Bronchial epithelial cell (primary cell): Measurements from ENCODE around the gene PATL2. TPM values are rescaled to one million over a fixed set of nuclear protein-coding genes. Genes with fewer than 3 reads are reported as not detected.
"Not testable (repeated sequence)": the region's sequence is repeated elsewhere in the genome, so short reads cannot be mapped to it uniquely, and the experiment has no call there.

Source experiments
- DNase-seq: peaks from one replicate; pipeline ENCODE4 v3.0.0-alpha.2; 2010; ENCODE audit warnings: low read depth
- FAIRE-seq: peaks from 2 replicates; lab custom pipeline; 2011; peaks lifted over from hg19 to GRCh38; lab: Jason Lieb, UNC
- H3K27me3 ChIP-seq: 2 replicates; pipeline ENCODE4 v1.5.1; 2011; ENCODE audit warnings: low read length; ENCODE audit not compliant: control insufficient read depth, insufficient read depth
- H3K36me3 ChIP-seq: 2 replicates; pipeline ENCODE4 v1.5.1; 2011; ENCODE audit warnings: low read length; ENCODE audit not compliant: control insufficient read depth, insufficient read depth
- H3K4me3 ChIP-seq: 2 replicates; pipeline ENCODE4 v1.5.1; 2011; ENCODE audit warnings: mild to moderate bottlenecking, low read depth, low read length, control low read depth
- CTCF ChIP-seq: IDR thresholded peaks from 2 replicates; pipeline ENCODE4 v1.5.1; 2011; ENCODE audit warnings: mild to moderate bottlenecking, moderate library complexity, low read length, control low read depth, inconsistent platforms; ENCODE audit not compliant: insufficient read depth, severe bottlenecking
- total RNA-seq: library from RNA; depleted of rRNA; stranded (reverse); fragments of >200 nt; gene quantifications from 2 replicates; pipeline ENCODE4 v1.2.1, GENCODE V29; 2014

The PATL2 gene
- total RNA-seq = 0.13 TPM in 1 of 2 replicates, not detected in the other

DNA sequence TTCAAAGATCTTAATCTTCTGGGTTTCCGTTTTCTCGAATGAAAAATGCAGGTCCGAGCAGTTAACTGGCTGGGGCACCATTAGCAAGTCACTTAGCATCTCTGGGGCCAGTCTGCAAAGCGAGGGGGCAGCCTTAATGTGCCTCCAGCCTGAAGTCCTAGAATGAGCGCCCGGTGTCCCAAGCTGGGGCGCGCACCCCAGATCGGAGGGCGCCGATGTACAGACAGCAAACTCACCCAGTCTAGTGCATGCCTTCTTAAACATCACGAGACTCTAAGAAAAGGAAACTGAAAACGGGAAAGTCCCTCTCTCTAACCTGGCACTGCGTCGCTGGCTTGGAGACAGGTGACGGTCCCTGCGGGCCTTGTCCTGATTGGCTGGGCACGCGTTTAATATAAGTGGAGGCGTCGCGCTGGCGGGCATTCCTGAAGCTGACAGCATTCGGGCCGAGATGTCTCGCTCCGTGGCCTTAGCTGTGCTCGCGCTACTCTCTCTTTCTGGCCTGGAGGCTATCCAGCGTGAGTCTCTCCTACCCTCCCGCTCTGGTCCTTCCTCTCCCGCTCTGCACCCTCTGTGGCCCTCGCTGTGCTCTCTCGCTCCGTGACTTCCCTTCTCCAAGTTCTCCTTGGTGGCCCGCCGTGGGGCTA is at the start of gene PATL2, which contains the start of gene B2M:
TSS of gene PATL2 (minus strand) at position 228 of the 647 bp plus-strand sequence. CDS start 34,833 bp downstream, outside the sequence.
TSS of gene B2M (plus strand) at position 422 of the 647 bp plus-strand sequence. CDS start at position 452, 30 bp downstream.
- FAIRE-seq (no peak), DNase-seq (peak; percentile 91)
- Histone ChIP-seq H3K4me3 (peak within 1 kb of the TSS; percentile 87), H3K36me3 (peaks cover 7% of the 10 kb centered on the region), H3K27me3 (no peaks in the 10 kb centered on the region)
- no peak for TF ChIP-seq CTCF

DNA sequence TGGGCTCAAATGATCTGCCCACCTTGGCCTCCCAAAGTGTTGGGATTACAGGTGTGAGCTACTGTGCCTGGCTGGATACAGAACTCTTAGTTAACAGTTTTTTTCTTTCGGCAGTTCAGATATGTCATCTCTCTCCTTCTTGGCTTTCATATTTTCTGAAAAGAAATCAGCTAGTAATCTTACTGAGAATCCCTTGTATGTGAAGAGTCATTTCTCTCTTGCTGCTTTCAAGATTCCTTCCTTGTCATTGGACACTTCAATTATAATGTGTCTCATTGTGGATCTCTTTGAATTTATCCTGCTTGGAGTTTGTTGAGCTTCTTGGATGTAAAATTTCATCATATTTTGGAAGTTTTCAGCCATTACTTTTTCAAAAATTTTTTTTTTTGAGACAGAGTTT is 42.2 kb upstream of the PATL2 start:
- Histone ChIP-seq H3K4me3 (no peak overlapping the region), H3K27me3 (no peaks in the 10 kb centered on the region), H3K36me3 (no peaks in the 10 kb centered on the region)
- no peak for FAIRE-seq
- TF ChIP-seq CTCF = no peak
- no peak for DNase-seq

DNA sequence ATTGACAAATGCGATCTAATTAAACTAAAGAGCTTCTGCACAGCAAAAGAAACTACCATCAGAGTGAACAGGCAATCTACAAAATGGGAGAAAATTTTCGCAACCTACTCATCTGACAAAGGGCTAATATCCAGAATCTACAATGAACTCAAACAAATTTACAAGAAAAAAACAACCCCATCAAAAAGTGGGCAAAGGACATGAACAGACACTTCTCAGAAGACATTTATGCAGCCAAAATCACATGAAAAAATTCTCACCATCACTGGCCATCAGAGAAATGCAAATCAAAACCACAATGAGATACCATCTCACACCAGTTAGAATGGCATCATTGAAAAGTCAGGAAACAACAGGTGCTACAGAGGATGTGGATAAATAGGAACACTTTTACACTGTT is 32.3 kb upstream of the PATL2 start:
- not testable (repeated sequence) for H3K27me3 ChIP-seq, FAIRE-seq, H3K36me3 ChIP-seq, DNase-seq, H3K4me3 ChIP-seq

GRCh38 chr15:44739222-44739847 is 28.2 kb upstream of the PATL2 start:
- not testable (repeated sequence) for H3K27me3 ChIP-seq, H3K36me3 ChIP-seq, FAIRE-seq, DNase-seq, H3K4me3 ChIP-seq

GRCh38 chr15:44738340-44738984 is 27.3 kb upstream of the PATL2 start:
- peak; percentile 60 for DNase-seq
- TF ChIP-seq CTCF = peak; percentile 43
- no peak for FAIRE-seq

GRCh38 chr15:44736181-44736765 is 25.1 kb upstream of the PATL2 start, which contains the start of gene TRIM69:
Gene TRIM69 (plus strand): TSS chr15:44736528. CDS start chr15:44736705, 177 bp downstream.
- H3K27me3 ChIP-seq = no peaks in the 10 kb centered on the region
- no peak within 1 kb of the TSS for H3K4me3 ChIP-seq
- FAIRE-seq (no peak), DNase-seq (no peak)
- no peak for TF ChIP-seq CTCF
- H3K36me3 ChIP-seq = no peaks in the 10 kb centered on the region

More at GRCh38 chr15:44738340-44738984, 27.3 kb upstream of the PATL2 start:
- H3K36me3 ChIP-seq = no peaks in the 10 kb centered on the region
- H3K4me3 ChIP-seq = no peak overlapping the region
- H3K27me3 ChIP-seq = no peaks in the 10 kb centered on the region
